Keratinocyte (primary cell): ENCODE data around the gene DKC1.

ENCODE experiments used
- CTCF ChIP-seq, 3 experiments: IDR thresholded peaks in 1 of 3; conservative IDR thresholded peaks in 1 of 3; optimal IDR thresholded peaks in 1 of 3; 2 replicates in 2 of 3; 3 replicates in 1 of 3; pipeline versions ENCODE3 to v1.5.1; 2011; ENCODE audit warnings: low read length in 3 of 3, mild to moderate bottlenecking in 3 of 3, moderate library complexity in 2 of 3, control low read depth in 1 of 3, inconsistent platforms in 1 of 3; ENCODE audit not compliant: insufficient read depth in 2 of 3; ENCODE audit errors: extremely low read depth in 1 of 3
- EZH2 ChIP-seq: IDR thresholded peaks from one replicate; pipeline ENCODE4 v1.6.1; 2012; ENCODE audit warnings: inconsistent platforms, mild to moderate bottlenecking, low read length, moderate library complexity

- TF ChIP-seq CTCF (optimal IDR thresholded peaks at IDR 0.05 in 1 of 3, IDR thresholded peaks at IDR 0.05 in 1 of 3, conservative IDR thresholded peaks at IDR 0.05 in 1 of 3; ENCODE audit: extremely low read depth in 1 of 3, insufficient read depth in 2 of 3, low read length in 3 of 3) (peak; percentile 58 to 65 (median 63)), EZH2 (no peak)
Measured at GRCh38 chrX:154748712-154749339, 13.8 kb upstream of the DKC1 start.
